C4-2B (cell line): ENCODE measurements around the gene TTYH3.

Source experiments
- H3K27ac ChIP-seq: fragments of 450-650 bp; 2 replicates; pipeline ENCODE4 v1.5.1; 2017
- ZFX ChIP-seq: fragments of 450-650 bp; IDR thresholded peaks from 2 replicates; pipeline ENCODE4 v1.6.1; 2017
- TF ChIP-seq, protein P1 (sequence below): fragments of 450-650 bp; conservative IDR thresholded peaks from 2 replicates; pipeline ENCODE4 v1.5.1; 2017; ENCODE audit warnings: mild to moderate bottlenecking

Gene TTYH3

DNA sequence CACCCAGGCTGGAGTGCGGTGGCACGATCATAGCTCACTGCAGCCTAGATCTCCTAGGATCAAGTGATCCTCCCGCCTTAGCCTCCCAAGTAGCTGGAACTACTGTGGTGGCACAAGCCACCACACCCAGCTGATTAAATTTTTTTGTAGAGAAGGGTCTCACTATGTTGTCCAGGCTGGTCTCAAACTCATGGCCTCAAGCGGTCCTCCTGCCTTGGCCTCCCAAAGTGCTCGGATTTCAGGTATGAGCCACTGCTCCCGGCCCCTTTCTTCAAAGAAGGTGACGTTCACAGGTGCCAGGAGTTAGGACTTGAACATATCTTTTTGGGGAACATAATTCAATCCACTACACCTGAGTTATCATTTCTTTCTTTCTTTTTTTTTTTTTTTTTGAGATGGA lies 2.9 kb upstream of the TTYH3 start:
- no peak overlapping the region; the same call in 1 of the 2 replicates for H3K27ac ChIP-seq
- TF ChIP-seq ZFX: no peak
- TF ChIP-seq, protein P1, sequence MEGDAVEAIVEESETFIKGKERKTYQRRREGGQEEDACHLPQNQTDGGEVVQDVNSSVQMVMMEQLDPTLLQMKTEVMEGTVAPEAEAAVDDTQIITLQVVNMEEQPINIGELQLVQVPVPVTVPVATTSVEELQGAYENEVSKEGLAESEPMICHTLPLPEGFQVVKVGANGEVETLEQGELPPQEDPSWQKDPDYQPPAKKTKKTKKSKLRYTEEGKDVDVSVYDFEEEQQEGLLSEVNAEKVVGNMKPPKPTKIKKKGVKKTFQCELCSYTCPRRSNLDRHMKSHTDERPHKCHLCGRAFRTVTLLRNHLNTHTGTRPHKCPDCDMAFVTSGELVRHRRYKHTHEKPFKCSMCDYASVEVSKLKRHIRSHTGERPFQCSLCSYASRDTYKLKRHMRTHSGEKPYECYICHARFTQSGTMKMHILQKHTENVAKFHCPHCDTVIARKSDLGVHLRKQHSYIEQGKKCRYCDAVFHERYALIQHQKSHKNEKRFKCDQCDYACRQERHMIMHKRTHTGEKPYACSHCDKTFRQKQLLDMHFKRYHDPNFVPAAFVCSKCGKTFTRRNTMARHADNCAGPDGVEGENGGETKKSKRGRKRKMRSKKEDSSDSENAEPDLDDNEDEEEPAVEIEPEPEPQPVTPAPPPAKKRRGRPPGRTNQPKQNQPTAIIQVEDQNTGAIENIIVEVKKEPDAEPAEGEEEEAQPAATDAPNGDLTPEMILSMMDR: no peak

DNA sequence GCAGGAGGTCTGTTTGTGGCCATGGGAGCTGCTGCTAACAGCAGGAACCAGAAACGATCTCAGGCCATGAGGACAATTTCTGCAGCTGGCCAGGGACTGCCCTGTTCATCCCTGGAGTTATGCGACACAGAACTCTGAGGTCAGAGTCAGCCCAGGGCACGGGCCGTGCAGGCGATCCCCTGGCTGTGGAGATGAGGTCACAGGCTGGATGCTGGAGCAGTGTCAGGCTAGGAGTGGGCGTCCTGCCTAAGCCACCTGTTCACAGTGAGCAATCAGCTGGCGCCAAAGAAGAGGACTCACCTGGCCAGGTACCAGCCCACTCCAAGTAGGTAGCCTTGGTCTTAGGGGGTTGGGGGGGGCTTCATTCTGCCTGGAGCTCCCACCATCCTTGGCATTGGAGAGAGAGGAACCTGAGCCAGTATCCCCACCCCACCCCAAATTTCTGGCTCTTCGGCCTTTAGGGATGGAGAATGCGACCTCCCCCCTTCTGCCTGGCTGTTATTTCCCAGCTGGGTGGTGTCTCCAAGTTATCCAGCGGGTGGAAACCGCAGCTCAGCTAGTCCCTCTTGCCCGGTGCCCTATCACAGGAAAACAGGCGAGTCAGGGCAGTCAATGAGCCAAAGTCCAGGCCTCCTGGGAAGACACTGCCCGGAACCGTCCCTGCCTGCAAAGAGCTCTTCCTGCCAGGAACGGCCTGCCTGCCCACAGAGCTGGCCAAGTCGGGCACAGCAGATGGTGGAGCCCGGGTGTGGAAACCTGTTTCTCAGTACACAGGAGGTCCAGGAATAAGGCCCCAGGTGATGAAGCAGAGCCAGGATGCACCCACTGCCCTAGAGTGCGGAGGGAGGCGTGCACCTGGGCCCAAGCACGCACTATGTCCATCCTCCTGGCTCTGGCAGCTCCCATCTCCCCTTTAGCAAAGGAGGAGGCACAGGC lies 1.8 kb upstream of the TTYH3 start:
- peak overlapping the region; percentile 49 for H3K27ac ChIP-seq
- TF ChIP-seq ZFX: no peak
- TF ChIP-seq, protein P1: no peak

DNA sequence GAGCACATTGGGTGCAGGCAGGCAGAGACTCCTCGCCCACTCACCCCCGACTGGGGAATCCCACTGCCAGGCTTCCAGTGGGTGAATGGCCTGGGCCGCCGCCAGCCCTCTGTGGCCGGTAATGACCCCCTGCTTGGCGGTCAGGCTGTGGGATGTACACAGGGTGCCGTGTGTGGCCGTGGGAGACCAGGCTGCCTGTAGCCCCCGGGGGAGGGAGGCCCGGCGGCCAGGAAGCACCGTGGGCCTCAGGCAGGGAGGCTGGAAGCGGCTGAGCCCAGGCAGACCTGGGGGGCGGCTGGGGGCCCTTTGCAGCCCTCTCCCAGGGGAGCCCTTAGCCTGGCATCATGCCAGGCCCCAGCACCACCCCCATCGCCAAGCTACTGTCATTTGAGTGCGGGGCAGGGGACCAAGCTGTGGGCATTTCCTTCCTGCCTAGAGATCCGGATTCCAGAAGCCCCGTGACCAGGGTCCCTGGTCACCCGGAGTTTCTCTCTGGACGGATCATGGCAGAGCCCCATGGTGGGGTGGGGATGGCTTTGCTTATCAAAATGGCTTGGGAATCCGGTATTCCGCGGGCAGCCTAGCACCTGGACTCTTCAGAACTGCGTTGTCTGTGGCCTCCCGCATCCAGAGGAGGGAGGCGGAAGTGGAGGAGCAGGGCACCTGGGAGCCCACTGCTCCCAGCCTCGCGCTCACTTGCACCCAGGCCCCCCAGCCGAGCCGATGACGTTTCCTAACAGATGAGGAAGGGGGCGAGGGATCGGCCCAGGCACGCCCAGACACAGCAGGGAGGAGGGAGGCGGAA lies 1.1 kb downstream of the TTYH3 start:
- TF ChIP-seq ZFX: no peak
- TF ChIP-seq, protein P1: no peak
- H3K27ac ChIP-seq: peak overlapping the region; percentile 81

DNA sequence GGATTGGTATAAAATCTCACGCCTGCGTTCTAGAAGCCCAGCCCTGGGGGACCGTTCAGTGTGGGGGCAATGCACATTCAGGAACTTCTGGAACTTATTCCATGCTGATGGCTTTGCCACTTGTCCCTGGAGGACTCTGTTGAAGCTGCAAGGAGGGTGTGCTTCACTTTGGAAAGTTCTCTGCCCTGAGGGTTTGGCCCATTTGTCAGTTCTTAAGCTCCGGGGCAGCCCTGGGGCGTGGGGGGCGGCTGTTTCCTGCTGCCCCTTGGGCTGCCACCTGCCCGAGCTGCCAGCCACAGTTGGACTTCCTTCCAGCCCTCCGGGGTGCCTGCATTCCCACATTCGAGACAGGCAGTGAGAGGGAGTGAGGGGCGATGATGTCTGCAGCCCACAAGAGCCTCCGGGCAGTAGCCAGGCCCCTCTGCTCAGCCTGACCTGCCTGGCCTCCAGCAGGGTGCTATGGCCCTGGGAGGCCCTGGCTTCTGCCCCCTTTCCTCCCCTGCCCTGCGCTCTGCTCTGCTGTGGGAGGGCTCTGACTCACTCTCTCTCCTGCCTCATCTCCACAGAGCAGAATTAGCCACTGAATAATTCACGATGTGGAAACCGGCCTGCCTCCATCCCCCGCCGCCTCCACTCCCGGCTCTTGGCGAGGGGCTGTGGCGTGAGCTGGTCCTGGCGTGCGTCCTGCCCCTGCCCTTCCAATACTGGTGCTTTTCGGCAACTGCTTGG lies 1.9 kb downstream of the TTYH3 start:
- H3K27ac ChIP-seq: no peak overlapping the region

DNA sequence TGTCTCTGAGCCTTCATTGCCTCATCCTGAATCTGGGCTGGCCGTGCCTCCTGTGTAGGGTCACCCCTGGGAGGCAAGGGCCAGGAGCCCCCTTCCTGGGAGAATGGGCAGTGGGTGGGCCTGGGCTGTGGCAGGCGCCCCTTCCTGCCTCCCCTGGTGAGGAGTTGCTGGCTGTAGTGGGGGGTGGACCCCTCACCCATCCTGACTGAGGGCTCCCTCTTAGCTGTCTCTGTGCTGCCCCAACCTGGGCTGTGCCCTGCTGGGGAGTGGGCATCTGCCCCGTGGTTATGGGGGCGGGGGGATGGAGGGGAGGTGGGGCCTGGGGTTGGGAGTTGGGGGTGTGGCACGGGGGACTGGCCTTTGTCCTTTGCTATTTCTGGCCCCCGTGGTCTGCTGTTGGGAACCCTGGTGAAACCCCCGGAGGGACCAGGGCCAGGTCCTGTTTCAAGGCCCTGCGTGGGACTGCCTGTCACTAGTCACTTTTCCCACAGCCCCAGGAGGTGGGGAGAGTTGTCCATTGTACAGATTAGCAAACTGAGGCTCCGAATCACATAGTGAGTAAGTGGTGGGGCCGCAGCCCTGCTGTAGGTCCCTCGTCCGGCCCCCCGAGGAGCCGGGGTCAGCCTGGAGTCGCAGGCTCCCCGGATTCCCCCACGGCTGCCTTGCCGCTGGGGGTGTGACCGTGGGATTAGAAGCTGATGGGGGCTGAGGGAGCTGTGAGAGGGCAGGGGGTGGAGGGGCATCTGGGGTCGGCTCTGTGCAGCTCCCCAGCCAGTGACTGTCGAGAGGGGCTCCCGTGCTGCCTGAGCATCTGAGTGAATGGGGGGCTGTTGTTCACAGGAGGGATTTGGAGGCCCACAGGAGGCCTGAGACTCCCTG lies 2.7 kb downstream of the TTYH3 start:
- TF ChIP-seq, protein P1: no peak
- TF ChIP-seq ZFX: no peak
- no peak overlapping the region for H3K27ac ChIP-seq

More for the DNA sequence above, 1.9 kb downstream of the TTYH3 start:
- no peak for TF ChIP-seq ZFX
- TF ChIP-seq, protein P1: no peak

DNA sequence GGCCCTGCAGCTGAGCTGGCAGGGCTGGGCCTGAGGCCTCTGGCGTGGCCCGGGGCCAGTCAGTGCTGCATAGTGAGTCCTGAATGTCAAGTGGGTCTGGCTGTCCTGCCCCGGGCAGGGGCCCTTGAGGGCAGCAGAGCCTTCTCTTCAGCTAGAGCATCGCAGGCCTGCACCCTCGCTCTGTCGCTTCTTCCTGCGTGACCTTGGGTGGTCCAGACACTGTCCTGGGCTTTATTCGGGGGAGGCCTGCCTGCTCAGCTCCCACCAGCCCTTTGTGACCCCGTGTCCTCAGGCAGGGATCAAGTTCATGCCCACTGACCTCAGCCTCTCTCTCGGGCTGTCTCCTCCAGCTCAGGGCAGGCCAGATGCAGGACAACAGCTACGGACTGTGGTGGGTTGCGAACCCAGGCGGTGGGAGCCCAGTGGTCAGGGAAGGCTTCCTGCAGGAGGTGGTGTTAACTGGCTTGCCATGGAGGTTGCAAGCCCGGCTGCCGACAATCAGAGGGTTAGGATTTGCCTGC lies 3.4 kb downstream of the TTYH3 start:
- no peak overlapping the region for H3K27ac ChIP-seq
- no peak for TF ChIP-seq ZFX
- TF ChIP-seq, protein P1: no peak
